ENCODE measurements around the gene PDE2A. TPM values are rescaled to one million over a fixed set of nuclear protein-coding genes. Genes with fewer than 3 reads are reported as not detected.

The PDE2A gene
- total and polyA plus RNA-seq, 2 experiments from 2014 or later: 0.60 to 2.2 TPM

DNA sequence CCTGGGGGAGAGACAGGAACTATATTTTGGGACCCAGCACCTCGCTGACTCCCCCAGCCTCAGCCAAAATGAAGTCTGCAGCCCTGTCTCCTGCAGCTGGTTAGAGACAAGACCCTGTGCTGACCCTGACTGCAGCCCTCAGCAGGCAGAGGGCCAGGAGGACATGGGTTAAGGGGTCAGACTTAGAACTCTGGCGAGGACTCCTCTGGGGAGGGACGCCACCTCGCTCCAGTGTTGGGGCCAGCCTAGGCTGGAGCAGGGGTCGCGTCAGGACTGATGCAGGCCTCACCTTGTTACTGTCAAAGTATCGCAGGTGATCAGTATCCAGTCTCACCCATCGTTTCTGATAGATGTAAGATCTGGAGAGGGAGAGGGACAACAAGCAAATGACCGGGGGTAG, 36.9 kb upstream of the PDE2A start:
- no peaks in the 10 kb centered on the region for H3K36me3 ChIP-seq (replicated peaks; ENCODE audit: insufficient read depth, low read depth)

GRCh38 chr11:72710278-72710677, 36.1 kb upstream of the PDE2A start:
- Histone ChIP-seq H3K4me3 (no peak overlapping the region), H2AFZ (no peak overlapping the region), H3K4me1 (ENCODE audit: insufficient read depth) (peaks cover 8% of the 10 kb centered on the region), H3K36me3 (replicated peaks; ENCODE audit: insufficient read depth, low read depth) (no peaks in the 10 kb centered on the region), H3K79me2 (peaks cover 15% of the 10 kb centered on the region), H3K9me2 (replicated peaks; ENCODE audit: insufficient read depth) (no peaks in the 10 kb centered on the region), H3K27me3 (no peaks in the 10 kb centered on the region), H3K9me3 (ENCODE audit: low read depth) (no peaks in the 10 kb centered on the region), H3K27ac (no peak overlapping the region), H3K4me2 (no peak overlapping the region), H4K20me1 (ENCODE audit: insufficient read depth, poor library complexity, severe bottlenecking) (peaks cover 7% of the 10 kb centered on the region)
- 96% methylated on average over 11 of the region's 11 CpGs for WGBS (ENCODE audit: low lambda C conversion rate, missing lambda C conversion rate)
- no peak for DNase-seq (ENCODE audit: low spot score)
- TF ChIP-seq CTCF (IDR thresholded peaks at IDR 0.05; ENCODE audit: poor library complexity) (no peak), EZH2 (IDR thresholded peaks at IDR 0.05; ENCODE audit: borderline replicate concordance) (no peak), EZH2phosphoT487 (IDR thresholded peaks at IDR 0.05; ENCODE audit: low read depth, severe bottlenecking, unreplicated experiment) (no peak)

More for the DNA sequence above, 36.9 kb upstream of the PDE2A start:
- H3K4me2 ChIP-seq: no peak overlapping the region
- H3K79me2 ChIP-seq: peaks cover 21% of the 10 kb centered on the region
- H3K4me3 ChIP-seq: no peak overlapping the region
- H4K20me1 ChIP-seq (ENCODE audit: insufficient read depth, poor library complexity, severe bottlenecking): peaks cover 12% of the 10 kb centered on the region
- H3K9me2 ChIP-seq (replicated peaks; ENCODE audit: insufficient read depth): no peaks in the 10 kb centered on the region
- H3K27ac ChIP-seq: no peak overlapping the region
- H3K9me3 ChIP-seq (ENCODE audit: low read depth): no peaks in the 10 kb centered on the region
- H3K4me1 ChIP-seq (ENCODE audit: insufficient read depth): peaks cover 8% of the 10 kb centered on the region
- H2AFZ ChIP-seq: no peak overlapping the region
- no peak for DNase-seq (ENCODE audit: low spot score)
- H3K27me3 ChIP-seq: no peaks in the 10 kb centered on the region
- 96% methylated on average over 9 of the region's 9 CpGs for WGBS (ENCODE audit: low lambda C conversion rate, missing lambda C conversion rate)
- TF ChIP-seq EZH2 (IDR thresholded peaks at IDR 0.05; ENCODE audit: borderline replicate concordance) (no peak), CTCF (IDR thresholded peaks at IDR 0.05; ENCODE audit: poor library complexity) (no peak), EZH2phosphoT487 (IDR thresholded peaks at IDR 0.05; ENCODE audit: low read depth, severe bottlenecking, unreplicated experiment) (no peak)

DNA sequence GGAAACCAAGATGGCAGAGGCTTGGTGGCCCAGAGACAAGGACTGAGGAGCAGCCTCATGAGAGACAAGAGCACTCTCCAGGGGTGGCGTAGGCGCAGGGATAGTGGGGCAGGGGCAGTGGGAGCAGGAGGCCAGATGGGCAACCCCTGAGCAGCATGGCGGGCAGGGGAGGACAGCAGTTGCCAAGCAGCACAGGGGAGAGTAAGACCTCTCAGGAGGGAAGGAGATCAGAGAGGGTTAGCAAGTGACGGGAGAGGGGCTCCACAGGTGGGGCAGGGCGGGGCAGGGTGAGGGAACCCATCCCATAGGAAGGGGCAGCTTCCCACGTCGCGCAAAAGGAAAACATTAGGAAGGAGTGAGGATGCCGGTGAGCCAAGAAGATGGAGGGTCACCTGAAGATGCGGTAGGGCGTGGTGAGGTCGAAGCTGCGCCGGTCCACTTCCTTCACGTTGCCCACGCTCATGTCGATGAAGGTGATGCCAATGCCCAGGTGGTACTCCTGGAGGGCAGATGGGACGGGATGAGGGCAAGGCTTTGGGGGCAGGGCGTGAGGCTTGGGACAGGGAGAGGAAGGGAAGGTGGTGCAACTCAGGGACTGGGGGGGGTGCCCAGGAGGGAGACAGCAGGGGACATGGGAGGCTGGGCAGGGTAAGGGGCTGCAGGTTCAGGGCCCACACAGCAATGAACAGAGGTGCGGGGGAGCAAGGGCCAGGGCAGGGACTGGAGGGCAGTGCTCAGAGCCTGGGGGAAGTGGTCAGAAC, 35.4 kb upstream of the PDE2A start:
- no peak for TF ChIP-seq CTCF (IDR thresholded peaks at IDR 0.05; ENCODE audit: poor library complexity)
- Histone ChIP-seq H3K27me3 (no peaks in the 10 kb centered on the region), H3K79me2 (peaks cover 9% of the 10 kb centered on the region), H2AFZ (no peak overlapping the region), H3K27ac (no peak overlapping the region), H3K9me2 (replicated peaks; ENCODE audit: insufficient read depth) (no peaks in the 10 kb centered on the region), H3K4me2 (no peak overlapping the region), H3K4me3 (no peak overlapping the region), H4K20me1 (ENCODE audit: insufficient read depth, poor library complexity, severe bottlenecking) (peaks cover under 1% of the 10 kb centered on the region), H3K36me3 (replicated peaks; ENCODE audit: insufficient read depth, low read depth) (no peaks in the 10 kb centered on the region), H3K9me3 (ENCODE audit: low read depth) (no peaks in the 10 kb centered on the region), H3K4me1 (ENCODE audit: insufficient read depth) (peaks cover 8% of the 10 kb centered on the region)
- no peak for DNase-seq (ENCODE audit: low spot score)
- 98% methylated on average over 19 of the region's 20 CpGs for WGBS (ENCODE audit: low lambda C conversion rate, missing lambda C conversion rate)
